ENCODE results near the gene ZC3H7B.

ZC3H7B gene

GRCh38 chr22:41260871-41261270 lies 40.5 kb upstream of the ZC3H7B start:
- DNase-seq (ENCODE audit: low spot score), result no peak
- TF ChIP-seq CTCF (IDR thresholded peaks at IDR 0.05; ENCODE audit: extremely low read depth, missing control alignments), result no peak

GRCh38 chr22:41261541-41262249 lies 39.6 kb upstream of the ZC3H7B start:
- TF ChIP-seq CTCF (IDR thresholded peaks at IDR 0.05; ENCODE audit: extremely low read depth, missing control alignments), result no peak

GRCh38 chr22:41262250-41262765 lies 39.0 kb upstream of the ZC3H7B start:
- DNase-seq (ENCODE audit: low spot score), result no peak

More at GRCh38 chr22:41261541-41262249, 39.6 kb upstream of the ZC3H7B start:
- no peak for DNase-seq (ENCODE audit: low spot score)

GRCh38 chr22:41263704-41264103 lies 37.6 kb upstream of the ZC3H7B start:
- DNase-seq (ENCODE audit: low spot score), result no peak
- TF ChIP-seq CTCF (IDR thresholded peaks at IDR 0.05; ENCODE audit: extremely low read depth, missing control alignments), result no peak

More at GRCh38 chr22:41262250-41262765, 39.0 kb upstream of the ZC3H7B start:
- TF ChIP-seq CTCF (IDR thresholded peaks at IDR 0.05; ENCODE audit: extremely low read depth, missing control alignments), result no peak

GRCh38 chr22:41264408-41264941 lies 36.9 kb upstream of the ZC3H7B start:
- no peak for TF ChIP-seq CTCF (IDR thresholded peaks at IDR 0.05; ENCODE audit: extremely low read depth, missing control alignments)
- DNase-seq (ENCODE audit: low spot score), result no peak

GRCh38 chr22:41267958-41268357 lies 33.4 kb upstream of the ZC3H7B start:
- no peak for TF ChIP-seq CTCF (IDR thresholded peaks at IDR 0.05; ENCODE audit: extremely low read depth, missing control alignments)
- no peak for DNase-seq (ENCODE audit: low spot score)

- no peak for TF ChIP-seq CTCF (IDR thresholded peaks at IDR 0.05; ENCODE audit: extremely low read depth, missing control alignments)
- no peak for DNase-seq (ENCODE audit: low spot score)
These were observed 29.5 kb upstream of the ZC3H7B start for GRCh38 chr22:41271787-41272186.
